GM21423 (cell line): Measurements from ENCODE around the gene ECI1.
"Not testable (repeated sequence)": the region's sequence is repeated elsewhere in the genome, so short reads cannot be mapped to it uniquely, and the experiment has no call there.

ENCODE experiments used
- ATAC-seq: cut with Tn5 transposase; IDR thresholded peaks from one replicate; pipeline ENCODE4 v1.9.1; 2021; ENCODE audit warnings: mild to moderate bottlenecking, moderate library complexity; ENCODE audit not compliant: unreplicated experiment

The ECI1 gene

GRCh38 chr16:2256531-2257140, 5.2 kb upstream of the ECI1 start:
- no peak for ATAC-seq

- no peak for ATAC-seq
Measured at GRCh38 chr16:2253293-2253692, 1.9 kb upstream of the ECI1 start.

DNA sequence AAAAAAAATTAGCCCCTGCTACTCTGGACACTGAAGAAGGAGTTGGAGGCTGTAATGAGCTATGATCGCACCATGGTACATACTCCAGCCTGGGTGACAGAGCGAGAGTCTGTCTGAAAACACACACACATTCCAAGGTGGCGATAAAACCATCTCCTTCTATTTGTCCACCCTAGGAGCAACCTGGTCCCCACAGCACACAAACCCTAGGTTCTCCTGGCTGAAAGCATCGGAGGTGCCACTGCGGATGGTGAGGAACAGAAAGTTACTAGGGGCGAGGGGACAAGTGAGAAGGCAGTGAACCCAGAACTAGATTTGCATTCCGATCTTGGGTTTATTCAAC, 1.4 kb upstream of the ECI1 start:
- no peak for ATAC-seq

DNA sequence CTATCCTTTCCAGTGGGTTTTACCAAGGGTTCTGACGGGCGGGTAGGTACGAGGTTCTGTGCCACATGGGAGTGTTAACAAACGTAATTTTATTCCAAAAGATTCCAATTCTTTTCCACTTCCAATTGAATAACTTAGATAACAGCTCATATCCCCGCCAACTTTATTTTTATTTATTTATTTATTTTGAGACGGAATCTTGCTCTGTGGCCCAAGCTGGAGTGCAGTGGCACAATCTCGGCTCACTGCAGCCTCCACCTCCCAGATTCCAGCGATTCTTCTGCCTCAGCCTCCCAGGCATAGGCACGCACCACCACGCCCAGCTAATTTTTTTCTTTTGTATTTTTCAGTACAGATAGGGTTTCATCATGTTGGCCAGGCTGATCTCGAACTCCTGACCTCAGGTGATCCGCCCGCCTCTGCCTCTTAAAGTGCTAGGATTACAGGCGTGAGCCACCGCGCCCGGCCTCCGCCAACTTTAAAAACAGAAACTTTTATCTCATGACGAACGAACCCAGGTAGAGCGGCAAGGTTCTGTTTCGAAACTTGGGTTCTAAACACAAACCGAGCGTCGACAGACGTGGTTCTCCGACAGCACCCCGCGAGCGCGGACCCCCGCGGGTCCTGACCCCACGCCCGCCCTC, 613 bp downstream of the ECI1 start:
- no peak for ATAC-seq

- no peak for ATAC-seq
Measured at GRCh38 chr16:2246301-2246885, 5.0 kb downstream of the ECI1 start.

DNA sequence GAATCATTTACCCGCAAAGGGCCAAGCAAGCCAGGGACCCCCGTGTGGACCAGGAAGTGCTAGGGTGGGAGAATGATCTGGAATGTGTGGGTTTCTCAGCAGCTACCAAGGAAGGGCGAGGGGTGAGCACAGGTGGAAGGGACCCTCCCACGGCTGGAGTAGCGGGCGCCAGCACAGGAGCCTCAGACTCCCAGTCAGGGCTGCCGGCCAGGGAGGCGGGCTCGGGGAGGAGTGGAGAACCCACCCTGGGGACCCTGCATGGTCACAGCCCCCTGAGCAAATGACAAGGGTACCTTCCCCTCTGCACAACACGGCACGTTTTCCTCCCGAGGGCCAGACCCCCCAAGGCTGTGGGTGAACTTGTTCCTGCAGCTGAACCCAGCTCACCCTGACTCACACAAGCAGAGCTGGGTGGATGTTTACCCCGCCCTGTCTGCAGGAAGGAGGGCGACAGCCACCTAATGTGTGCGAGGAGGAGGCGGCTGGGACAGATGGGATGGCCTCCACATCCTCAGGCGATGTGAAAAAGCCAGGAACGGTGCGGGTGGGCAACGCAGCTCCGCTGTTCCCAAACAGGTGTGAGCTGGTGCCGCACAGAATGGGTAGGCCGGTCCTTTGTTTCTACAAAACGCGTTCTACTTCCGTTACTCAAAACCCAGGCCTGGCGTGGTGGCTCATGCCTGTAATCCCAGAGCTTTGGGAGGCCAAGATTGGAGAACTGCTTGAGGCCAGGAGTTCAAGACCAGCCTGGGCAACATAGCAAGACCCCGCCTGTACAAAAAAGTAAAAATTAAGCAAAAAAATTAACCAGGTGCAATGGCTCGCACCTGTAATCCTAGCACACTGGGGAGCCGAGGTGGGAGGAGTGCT, 6.2 kb downstream of the ECI1 start:
- no peak for ATAC-seq

DNA sequence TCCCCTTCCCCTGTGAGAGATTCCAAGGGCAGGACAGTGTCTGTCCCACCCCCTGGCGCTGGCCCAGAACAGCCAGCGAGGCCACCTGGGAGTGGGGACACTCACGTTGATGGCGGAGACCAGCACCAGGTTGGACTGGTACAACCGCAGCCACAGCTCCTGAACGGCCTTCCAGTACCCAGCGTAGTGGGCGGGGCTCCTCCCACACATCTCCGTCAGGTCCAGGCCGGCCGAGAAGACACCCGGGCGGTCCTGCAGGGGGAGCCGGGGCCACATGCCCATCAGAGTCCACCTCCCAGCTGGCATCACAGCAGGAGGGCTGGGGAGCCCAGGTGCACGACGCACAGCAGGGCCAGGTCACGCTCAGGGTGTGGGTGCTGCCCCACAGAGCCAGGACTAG, 7.1 kb downstream of the ECI1 start:
- no peak for ATAC-seq

- ATAC-seq = no peak
Measured at GRCh38 chr16:2243781-2244180, 7.6 kb downstream of the ECI1 start.

GRCh38 chr16:2243031-2243528, 8.3 kb downstream of the ECI1 start:
- no peak for ATAC-seq

DNA sequence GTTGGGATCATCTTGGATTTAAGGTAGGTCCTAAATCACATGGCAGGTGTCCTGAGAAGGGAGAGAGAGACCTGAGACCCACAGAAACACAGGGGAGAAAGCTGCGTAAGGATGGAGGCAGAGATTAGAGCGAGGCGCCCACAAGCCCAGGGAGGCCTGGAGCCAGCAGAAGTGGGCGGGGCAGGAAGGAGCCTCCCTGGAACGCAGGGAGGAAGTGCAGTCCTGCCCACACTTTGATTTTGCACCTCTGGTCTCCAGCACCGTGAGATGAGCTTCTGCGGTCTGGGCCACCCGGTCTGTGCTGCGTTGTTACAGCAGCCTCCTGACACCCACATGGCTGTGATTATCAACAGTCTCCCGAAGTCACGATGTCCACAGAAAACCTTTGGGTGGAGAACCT, 8.8 kb downstream of the ECI1 start:
- ATAC-seq = no peak

GRCh38 chr16:2240331-2240730, 11.1 kb downstream of the ECI1 start:
- not testable (repeated sequence) for ATAC-seq

GRCh38 chr16:2238838-2239675, 12.3 kb downstream of the ECI1 start:
- no peak for ATAC-seq

- ATAC-seq = no peak
Measured at GRCh38 chr16:2238150-2238837, 13.1 kb downstream of the ECI1 start.

DNA sequence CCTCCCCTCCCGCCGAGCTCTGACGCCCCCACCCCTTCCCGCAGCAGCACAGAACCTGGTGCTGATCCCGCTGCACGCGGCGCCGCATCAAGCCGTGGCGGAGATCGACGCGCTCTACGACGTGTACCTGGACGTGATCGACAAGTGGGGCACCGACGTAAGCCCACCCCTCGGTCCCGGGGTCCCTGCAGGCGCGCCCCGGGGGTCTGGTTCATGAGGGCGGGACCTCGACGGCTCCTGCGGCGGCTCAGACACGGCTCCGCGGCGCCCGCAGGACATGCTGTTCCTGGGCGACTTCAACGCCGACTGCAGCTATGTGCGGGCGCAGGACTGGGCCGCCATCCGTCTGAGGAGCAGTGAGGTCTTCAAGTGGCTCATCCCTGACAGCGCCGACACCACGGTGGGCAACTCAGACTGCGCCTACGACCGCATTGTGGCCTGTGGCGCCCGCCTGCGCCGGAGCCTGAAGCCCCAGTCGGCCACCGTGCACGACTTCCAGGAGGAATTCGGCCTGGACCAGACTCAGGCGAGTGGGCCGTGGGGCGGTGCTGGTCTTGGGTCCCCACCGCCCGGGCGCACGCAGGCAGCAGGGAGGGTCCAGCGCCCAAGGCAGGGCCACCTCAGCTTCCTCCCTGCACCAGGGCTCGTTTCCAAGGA, 13.8 kb downstream of the ECI1 start:
- no peak for ATAC-seq

DNA sequence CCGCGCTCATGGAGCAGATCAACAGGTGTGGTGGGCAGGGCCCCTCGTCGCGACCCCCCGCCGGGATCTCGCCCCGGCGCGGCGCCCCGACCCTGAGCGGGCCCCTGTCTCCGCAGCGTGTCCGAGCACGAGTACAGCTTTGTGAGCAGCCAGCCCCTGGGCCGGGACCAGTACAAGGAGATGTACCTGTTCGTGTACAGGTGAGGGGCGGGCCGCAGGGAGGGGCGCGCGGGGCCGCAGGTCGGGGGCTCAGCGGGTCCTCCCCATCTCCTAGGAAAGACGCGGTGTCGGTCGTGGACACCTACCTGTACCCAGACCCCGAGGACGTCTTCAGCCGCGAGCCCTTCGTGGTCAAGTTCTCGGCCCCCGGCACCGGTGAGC, 14.3 kb downstream of the ECI1 start:
- no peak for ATAC-seq

DNA sequence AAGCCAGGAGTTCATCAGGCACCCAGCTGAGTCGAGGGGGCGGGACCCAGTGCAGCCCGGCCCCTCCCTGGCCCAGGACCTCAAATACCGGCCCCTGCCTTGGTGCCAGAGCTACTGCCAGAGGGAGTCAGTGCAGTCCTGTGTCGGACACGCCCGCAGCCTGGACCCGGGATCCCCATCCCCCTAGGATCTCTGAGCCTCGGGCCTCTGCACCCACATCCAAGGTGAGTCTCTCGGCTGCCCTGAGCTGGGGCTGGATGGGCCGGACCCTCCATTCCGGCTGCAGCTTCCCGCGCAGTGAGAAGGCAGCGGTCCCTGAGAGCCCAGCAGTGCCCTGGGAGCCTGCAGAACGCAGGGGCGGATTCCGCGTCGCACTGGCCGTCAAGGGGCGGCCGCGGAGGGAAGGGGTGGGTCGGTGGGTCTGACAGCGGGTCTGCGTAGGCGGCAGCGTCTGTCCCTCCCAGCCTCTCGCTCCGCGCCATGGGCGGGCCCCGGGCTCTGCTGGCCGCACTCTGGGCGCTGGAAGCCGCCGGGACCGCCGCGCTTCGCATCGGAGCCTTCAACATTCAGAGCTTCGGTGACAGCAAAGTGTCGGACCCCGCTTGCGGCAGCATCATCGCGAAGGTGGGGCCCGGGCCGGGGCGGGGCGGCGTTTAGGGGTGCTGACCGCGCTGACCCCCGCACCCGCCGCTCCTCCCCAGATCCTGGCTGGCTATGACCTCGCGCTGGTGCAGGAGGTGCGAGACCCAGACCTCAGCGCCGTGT, 14.9 kb downstream of the ECI1 start, which contains the start of gene DNASE1L2:
Gene DNASE1L2 (plus strand): TSS at position 108 of the 765 bp plus-strand sequence. CDS start 373 bp downstream, at position 481.
- no peak for ATAC-seq

DNA sequence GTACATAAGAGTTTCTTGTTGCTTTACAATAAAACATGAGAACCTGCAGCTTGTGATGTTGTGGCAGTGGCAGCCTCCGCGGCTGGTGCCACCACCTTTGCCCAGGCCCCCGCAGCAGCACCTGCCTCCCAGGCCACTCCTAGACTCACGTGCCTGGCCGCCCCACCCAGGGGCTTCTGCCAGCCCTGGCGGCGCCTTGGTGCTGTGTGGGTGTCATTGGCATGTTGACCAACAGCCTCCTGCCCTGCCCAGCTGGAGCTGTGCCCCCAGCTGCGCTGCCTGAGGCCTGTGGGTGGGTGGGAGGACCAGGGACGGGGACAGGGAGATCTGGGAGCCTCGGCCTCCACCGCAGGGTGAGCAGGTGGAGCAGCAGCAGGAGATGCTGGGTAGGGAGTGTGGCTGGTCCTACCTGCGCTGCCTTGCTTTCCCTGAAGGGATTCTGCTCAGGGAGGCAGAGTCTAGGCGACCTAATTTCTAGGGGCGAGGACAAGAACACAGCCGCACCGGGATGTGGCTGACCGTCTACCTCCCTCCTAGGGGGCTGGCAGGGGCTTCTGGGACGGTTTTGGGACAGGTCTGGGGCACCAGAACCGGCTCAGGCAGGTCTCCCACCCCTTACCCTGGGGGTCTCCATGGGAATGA, 15.6 kb downstream of the ECI1 start:
- ATAC-seq = no peak

DNA sequence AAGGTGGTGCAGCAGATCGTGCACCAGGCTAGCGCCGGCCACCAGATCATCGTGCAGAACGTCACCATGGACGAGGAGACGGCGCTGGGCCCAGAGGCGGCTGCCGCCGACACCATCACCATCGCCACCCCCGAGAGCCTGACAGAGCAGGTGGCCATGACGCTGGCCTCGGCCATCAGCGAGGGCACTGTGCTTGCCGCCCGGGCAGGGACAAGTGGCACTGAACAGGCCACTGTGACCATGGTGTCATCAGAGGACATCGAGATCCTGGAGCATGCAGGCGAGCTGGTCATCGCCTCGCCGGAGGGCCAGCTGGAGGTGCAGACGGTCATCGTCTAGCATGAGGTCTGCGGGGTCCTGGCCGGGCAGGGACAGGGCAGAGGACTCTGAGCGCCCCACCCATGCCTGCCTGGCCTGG, 16.1 kb downstream of the ECI1 start:
- ATAC-seq = no peak
